ENCODE data around the gene SCD5. TPM values are rescaled to one million over a fixed set of nuclear protein-coding genes. Genes with fewer than 3 reads are reported as not detected.

Gene SCD5
- total RNA-seq, 1 donor = 6.9 TPM

- H3K4me3 ChIP-seq (ENCODE audit: low read depth, low read length) = no peak overlapping the region
- no peak for TF ChIP-seq CTCF (IDR thresholded peaks at IDR 0.05; ENCODE audit: insufficient read depth, low read depth, low read length)
- DNase-seq (ENCODE audit: low read depth) = no peak
Observed at GRCh38 chr4:82746705-82747574, 51.7 kb downstream of the SCD5 start.

DNA sequence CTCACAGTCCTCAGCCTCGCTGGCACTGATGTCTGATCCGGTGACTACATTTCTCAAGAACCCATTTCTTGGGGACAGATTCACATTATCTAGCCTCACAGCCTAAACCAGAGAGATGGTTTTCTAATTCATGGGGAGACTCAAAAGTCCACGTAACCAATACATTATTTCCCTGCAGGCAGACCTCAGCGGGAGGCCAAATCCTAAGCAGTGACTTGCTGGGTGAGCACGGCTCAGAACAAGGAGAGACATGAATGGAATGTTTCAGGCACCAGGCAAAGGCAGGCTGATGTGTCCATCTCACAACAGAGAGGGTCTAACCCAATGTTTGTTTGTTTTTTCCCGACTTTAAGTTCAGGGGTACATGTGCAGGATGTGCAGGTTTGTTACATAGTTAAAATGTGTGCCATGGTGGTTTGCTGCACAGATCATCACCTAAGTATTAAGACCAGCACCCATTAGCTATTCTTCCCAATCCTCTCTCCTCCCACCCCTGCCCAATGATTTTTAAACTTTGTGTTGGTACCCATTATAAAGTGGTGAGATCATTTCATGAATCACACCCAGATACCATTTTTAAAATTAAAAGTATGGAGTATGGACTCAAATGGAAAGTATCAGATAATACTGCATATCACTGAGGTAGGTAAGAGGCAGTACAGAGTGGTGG lies 53.3 kb downstream of the SCD5 start:
- no peak for DNase-seq (ENCODE audit: low read depth)
- no peak overlapping the region for H3K4me3 ChIP-seq (ENCODE audit: low read depth, low read length)
- TF ChIP-seq CTCF (IDR thresholded peaks at IDR 0.05; ENCODE audit: insufficient read depth, low read depth, low read length) = no peak

GRCh38 chr4:82744284-82744968 lies 54.2 kb downstream of the SCD5 start:
- no peak overlapping the region for H3K4me3 ChIP-seq (ENCODE audit: low read depth, low read length)
- no peak for DNase-seq (ENCODE audit: low read depth)
- TF ChIP-seq CTCF (IDR thresholded peaks at IDR 0.05; ENCODE audit: insufficient read depth, low read depth, low read length) = no peak

DNA sequence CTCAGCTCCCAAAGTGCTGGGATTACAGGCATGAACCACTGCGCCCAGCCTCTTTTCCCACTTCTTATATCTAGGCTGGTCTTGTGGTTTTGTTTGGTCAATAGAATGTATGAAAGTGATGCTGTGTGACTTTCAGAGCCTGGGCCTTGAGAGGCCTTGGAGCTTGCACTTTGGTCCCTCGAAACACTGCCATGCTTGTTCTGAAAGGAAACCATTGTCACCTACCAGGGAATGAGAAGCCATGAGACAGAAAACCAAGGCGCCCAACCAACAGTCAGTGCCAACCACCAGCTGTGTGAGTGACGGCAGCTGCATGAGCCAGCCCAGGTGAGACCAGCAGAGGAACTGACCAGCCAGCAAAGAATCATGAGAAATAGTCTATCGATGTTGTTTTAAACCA lies 57.4 kb downstream of the SCD5 start:
- TF ChIP-seq CTCF (IDR thresholded peaks at IDR 0.05; ENCODE audit: insufficient read depth, low read depth, low read length) = no peak
- DNase-seq (ENCODE audit: low read depth) = no peak
- no peak overlapping the region for H3K4me3 ChIP-seq (ENCODE audit: low read depth, low read length)

GRCh38 chr4:82739287-82740190 lies 59.1 kb downstream of the SCD5 start:
- no peak overlapping the region for H3K4me3 ChIP-seq (ENCODE audit: low read depth, low read length)
- peak; percentile 54 for DNase-seq (ENCODE audit: low read depth)
- peak; percentile 99 for TF ChIP-seq CTCF (IDR thresholded peaks at IDR 0.05; ENCODE audit: insufficient read depth, low read depth, low read length)

GRCh38 chr4:82737354-82737753 lies 61.2 kb downstream of the SCD5 start:
- no peak for DNase-seq (ENCODE audit: low read depth)
- no peak overlapping the region for H3K4me3 ChIP-seq (ENCODE audit: low read depth, low read length)

More at GRCh38 chr4:82737354-82737753, 61.2 kb downstream of the SCD5 start:
- no peak for TF ChIP-seq CTCF (IDR thresholded peaks at IDR 0.05; ENCODE audit: insufficient read depth, low read depth, low read length)

All from fibroblast of villous mesenchyme (primary cell).